Measurements from ENCODE around the gene ACIN1.
A peak's percentile ranks its signal among the peaks of the same experiment; 100 is the strongest.
"Not testable (repeated sequence)": the region's sequence is repeated elsewhere in the genome, so short reads cannot be mapped to it uniquely, and the experiment has no call there.

Gene ACIN1

GRCh38 chr14:23121361-23121771 is 26.4 kb upstream of the ACIN1 start:
- no peak for DNase-seq

DNA sequence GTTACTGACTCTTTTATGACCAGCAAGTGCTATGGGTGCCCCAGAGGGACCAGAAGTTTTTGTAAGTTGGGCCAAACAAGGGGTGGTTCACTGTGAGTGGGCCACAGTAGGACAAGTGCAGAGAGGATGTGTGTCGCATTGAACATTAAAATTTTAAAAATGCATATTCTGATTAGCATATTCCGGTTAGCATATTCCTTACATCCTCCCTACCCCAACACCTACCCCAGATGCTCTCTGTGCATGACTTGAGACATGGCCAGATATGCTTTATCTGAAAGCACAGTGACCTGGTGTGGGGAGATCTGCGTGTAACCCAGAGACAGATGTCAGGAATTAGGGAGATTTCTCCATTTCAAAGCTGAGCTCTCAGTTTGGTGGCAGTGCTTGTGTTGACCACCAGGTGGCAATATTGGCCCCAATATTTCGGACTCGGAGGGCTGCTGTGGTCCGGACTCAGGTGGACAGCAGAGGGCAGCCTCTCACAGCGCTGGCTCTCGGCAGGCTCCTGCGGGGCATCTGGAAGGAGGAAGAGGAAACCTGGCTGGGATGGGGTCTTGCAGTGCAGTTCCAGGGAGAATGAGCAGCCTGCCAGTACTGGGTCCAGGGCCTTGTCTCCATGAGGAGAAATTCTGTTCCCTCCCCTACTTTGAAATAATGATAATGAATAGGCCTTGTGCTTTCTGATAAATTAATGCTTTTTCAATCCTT is 25.8 kb upstream of the ACIN1 start:
- peak; percentile 88 for DNase-seq

DNA sequence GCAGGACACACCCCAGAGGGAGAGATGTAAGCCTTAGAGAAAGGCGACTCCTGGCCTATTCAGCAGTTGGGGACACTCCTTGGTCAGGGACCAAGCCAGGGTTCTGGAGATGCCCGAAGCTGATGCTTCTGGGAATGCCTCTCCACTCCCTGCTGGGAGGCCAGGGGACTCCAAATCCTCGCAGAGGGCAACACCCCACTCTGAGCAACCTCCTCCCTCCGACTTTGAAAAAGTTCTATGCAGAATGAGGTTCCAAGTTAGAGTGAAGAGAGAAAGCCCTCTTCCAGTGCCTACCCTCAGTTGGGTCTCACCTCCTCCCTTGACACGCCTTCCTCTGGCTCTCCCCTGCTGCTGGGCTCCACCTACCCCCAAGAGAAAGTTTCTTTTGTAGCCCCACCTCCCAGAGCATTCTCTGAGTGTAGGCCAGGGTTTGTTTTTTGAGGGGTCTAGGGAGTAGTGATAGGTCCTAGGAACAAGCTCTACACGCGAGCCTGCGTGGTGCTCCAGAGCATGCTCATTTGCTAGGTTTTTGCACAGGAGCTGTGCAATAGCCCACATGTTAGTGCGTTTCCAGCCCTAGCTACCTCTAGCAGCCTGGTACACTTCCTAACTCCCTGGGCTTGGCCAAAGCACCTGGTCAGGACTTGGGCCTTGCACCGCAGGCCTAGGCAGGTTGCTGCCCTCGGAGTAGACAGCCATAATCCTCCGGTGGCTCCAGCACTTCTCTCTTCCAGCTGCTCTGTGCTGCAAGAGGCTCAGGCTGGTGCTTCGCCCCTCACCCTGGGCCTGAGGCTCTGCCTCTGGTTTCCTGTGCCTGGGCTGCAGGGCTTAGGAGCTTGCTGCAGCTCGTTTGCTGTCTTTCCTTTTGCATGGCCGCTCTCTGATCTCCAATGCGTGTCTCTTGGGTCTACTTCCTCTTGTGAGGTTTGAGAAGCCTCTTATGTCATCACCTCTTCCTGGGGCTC is 24.7 kb upstream of the ACIN1 start:
- DNase-seq = peak; percentile 70

DNA sequence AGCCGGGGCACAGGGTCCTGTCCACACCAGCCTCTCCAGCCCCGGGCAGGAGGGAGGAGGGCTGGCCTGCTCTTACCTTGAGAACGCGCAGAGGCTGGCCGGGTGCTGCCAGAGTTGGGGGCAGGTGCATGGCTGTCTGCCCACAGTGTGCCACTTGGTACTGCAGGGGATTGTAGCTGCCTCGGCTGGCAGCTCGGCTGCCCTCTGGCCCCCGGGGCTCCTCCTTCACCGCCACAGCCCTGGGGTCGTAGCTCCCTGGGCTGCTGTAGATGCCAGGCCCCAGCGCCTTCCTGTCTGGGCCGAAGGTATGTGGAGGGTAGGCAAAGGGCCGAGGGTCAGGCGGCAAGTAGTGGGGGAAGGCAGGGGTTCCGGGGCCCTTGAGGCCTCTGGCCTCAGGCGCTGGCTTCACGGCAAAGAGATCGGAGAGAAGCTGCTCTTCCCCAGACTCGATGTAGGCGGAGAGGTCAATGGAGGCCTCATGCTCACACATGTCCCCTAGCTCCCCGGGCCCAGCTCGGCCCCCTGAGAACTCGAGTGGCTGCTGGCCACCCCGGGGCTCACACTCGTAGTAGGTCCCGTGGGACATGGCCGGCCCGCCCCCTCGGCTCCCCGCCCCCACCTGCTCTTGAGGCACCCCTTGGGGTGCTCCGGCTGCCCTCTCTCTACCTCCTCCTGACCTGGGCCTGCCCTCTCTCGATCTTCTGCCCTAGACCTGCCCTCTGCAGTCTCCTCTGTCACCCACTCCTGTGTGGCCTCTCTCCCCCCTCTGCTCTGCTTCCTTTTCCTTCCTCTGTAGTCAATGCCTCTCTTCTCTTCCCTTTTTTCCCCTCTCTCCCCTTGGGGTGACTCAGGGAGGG is 23.8 kb upstream of the ACIN1 start, which contains the start of gene CEBPE:
Gene CEBPE (minus strand): TSS at position 750 of the 857 bp plus-strand sequence. CDS start 164 bp downstream, at position 586.
- no peak for DNase-seq

DNA sequence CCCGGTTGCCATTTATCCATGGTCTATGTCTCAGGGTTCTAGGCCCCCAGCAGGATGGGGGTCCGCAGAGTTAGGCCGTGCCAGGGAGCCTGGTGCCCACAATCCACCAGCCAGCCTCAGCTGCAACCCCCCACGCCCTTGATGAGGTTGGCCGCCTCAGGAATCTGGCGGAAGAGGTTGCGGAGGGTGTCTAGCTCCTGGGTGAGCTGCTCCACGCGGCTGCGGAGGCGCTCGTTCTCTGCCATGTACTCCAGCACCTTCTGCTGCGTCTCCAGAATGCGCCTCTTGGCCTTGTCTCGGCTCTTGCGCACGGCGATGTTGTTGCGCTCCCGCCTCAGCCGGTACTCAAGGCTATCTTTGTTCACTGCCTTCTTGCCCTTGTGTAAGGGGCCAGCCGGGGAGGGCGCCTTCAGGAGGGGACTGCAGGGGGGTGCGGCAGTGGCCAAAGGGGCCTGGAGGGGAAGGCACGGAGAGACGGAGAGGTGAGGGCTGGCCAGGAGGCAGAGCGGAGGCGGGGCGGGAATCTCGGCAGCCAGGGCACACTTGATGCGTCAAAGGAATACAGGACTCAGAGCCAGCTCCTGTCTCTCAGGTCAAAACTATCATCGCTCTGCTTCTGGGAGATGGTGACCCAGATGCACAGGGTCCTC is 22.6 kb upstream of the ACIN1 start:
- no peak for DNase-seq

DNA sequence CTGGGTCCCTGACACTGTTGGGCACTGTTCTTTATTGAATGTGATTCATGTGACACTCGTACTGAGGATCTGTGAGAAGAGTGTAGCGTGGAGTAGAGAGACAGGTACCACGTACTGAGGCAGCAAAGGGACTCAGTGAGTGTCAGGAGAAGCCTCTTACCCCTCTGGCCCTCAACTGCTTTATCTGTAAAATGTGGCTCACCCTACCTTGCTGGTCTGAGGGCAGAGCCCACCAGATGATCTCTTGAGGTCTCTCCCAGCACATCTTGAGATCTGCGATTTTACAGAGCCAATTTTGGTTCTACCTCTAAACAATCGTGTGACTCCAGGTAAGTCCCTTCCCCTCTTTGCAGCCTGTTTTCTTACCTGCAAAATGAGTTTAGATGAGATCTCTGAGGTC is 21.0 kb upstream of the ACIN1 start:
- no peak for DNase-seq

GRCh38 chr14:23115039-23115731 is 20.2 kb upstream of the ACIN1 start:
- no peak for DNase-seq

DNA sequence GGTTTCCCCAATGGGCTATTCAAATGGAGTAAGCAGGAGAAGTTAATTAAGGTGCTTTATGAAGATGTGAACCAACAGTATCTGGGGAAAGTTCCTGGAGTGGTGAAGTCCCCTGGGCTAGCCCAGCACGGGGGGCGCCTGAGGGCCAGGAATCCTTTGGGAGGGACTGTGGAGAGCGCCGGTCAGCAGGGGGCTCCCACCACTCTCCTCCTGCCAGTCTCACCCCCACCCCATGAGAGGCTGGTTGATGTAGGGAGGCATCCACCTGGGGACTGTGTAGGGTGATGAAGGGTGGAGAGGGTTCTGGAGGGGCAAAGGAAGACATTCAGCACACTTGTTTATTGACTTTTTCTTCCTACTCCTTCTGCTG is 19.7 kb upstream of the ACIN1 start:
- DNase-seq = no peak

DNA sequence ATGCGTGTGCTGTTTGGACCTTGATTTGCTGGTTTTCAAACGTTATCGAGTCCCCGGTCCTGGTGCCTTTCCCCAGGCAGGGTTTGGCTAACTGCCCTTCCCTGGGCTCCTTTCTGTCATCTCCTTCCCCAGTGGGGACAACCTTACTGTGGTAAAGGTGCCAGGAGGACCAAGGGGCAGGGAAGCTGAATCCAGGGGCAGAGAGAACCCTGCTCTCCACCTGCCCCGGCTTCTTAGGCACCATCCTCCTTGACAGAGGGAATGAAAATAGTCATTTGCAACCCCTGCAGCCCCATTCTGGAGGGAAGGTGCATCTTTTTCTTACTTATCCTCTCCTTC is 19.2 kb upstream of the ACIN1 start:
- no peak for DNase-seq

- no peak for DNase-seq
Observed at GRCh38 chr14:23113431-23114119, 18.6 kb upstream of the ACIN1 start.

DNA sequence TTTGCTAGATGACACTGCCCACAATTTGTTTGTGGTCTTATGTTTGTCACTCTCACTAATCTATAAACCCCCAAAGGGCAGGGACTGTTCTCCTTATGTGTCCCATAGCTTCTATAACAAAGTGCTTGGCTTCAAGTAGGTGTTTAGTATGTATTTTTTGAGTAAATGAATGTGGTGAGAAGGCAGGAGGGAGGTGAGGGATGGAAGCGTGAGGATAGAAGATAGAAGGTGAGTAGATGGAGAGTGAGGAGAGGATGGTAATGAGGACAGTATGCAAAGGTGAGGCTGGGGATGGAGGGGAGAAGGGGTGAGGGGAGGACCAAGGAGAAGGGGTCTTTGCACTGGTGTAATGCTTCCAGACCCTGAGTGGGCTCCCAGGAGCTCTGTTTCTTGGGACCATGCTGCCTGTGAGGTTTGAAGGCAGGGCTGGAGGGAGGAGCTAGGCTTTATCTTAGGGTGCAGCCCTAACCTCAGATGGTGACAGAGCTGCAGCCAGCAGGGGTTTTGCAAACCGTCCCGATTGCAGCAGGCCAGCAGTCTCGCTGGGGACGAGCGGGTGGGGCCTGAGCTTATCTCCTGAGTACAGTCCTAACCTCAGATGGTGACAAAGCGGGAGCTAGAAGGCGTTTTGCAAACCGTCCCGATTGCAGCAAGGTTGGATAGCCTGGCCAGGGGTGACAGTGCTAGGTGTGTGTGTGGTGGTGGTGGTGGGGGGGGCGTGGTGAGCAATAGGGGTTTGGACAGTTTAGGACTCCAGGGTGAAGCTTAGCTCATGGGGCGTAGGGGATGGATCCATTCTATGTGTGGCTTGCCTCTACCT is 17.6 kb upstream of the ACIN1 start:
- no peak for DNase-seq

DNA sequence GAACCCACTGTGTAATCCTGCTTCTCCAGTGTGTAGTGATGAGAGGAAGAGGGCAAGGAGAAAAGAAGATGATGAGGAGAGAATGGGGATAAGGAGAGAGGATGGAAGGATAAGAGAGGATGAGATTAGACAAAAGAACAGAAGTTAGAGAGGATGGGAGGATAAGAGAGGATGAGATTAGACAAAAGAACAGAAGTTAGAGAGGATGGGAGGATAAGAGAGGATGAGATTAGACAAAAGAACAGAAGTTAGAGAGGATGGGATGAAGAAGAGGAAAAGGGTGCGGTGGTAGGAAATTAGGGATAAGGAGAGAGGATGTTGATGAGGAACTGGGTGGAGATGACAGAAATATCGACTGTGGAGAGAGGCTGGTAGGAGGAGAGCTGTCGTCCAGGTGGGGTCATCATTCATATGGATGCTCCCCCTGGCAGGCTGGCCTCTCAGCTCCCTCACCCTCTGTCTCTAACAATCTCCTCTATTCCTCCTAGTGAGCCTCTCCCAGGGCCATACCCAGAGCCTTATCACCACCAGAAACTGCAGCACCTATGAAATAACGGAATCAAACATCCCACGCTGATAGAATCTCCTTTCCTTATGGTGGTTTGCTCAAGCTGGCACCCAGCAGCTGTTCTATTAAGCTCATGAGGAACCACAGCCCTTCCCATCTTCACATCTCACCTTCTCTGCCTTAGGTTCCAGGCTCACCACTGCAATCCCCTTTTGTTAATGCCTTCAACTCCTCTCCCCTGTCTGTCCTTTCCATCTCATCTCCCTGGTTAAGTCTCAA is 15.8 kb upstream of the ACIN1 start:
- DNase-seq = no peak

- no peak for DNase-seq
Observed at GRCh38 chr14:23109769-23110168, 14.8 kb upstream of the ACIN1 start.

GRCh38 chr14:23108169-23108568 is 13.2 kb upstream of the ACIN1 start:
- DNase-seq = not testable (repeated sequence)

GRCh38 chr14:23107620-23108019 is 12.7 kb upstream of the ACIN1 start:
- DNase-seq = not testable (repeated sequence)

DNA sequence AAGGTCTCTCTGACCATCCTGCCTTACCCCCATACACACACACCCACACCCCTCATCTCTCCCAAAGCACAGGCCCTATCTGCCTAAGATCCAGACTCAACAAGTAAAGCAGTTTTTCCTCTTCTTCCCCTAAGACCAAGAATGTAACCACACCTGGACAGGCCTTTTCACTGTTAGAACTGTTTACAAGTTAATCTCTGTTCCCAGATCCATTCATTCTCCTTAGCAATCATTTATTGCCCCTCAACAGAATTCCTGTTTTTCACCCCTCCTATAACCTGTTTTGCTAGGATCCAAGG is 11.8 kb upstream of the ACIN1 start:
- DNase-seq = no peak

GRCh38 chr14:23105348-23105824 is 10.4 kb upstream of the ACIN1 start:
- no peak for DNase-seq

DNA sequence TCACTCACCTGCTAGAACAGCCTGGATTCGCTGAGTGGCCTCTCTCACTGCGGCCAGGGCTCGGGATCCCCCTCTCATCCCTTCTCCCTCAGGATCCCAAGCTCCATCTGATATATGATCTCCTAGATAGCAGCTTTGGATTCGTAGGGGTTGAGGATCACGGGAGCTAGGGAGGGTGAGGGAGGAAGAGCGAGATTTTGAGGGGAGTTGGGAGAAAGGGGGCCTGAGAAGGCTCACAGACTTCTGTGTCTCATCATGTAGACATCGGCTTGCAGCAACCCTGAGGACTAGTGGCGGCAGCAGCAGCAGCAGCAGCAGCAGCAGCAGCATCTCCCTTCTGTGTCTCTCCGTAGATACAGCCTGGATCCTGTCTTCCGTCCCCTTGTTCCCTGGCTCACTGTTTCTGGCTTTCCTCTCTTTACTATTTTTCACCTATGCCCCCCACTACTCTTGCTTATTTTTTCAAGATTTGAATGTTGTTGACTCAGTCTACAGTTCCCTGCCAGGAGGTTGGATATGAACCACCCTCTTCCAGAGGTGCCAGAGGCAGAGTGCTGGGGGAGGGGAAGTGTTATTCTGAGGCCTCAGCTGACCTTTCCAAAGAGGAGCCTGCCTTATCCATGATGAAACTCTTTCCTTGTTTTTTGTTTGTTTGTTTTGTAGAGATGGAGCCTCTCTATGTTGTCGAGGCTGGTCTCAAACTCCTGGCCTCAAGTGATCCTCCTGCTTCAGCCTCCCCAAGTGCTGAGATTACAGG is 9.8 kb upstream of the ACIN1 start, which contains the start of gene CIROP:
Gene CIROP (minus strand): TSS at position 399 of the 757 bp plus-strand sequence. CDS start 69 bp downstream, at position 330.
- no peak for DNase-seq

Data from activated CD8-positive, alpha-beta memory T cell treated with anti-CD3 and anti-CD28 coated beads, Interleukin-2, amount 50 U/mL, for 48 hours (primary cell).